Skin of body (tissue), 2 donors: Measurements from ENCODE around the gene LTN1. TPM values are rescaled to one million over a fixed set of nuclear protein-coding genes. Genes with fewer than 3 reads are reported as not detected.
A peak's percentile ranks its signal among the peaks of the same experiment; 100 is the strongest.
"Not testable (repeated sequence)": the region's sequence is repeated elsewhere in the genome, so short reads cannot be mapped to it uniquely, and the experiment has no call there.

Experiments
- DNase-seq: peaks from one replicate; lab custom pipeline; 2025; lab: John Stamatoyannopoulos, UW
- total RNA-seq: library from RNA; depleted of rRNA; stranded (reverse); fragments of >200 nt; gene quantifications from one replicate; pipeline ENCODE4 v1.2.3, GENCODE V29; 2014

Gene LTN1
- total RNA-seq, result 38.9 TPM

- peak; percentile 99 for DNase-seq
Observed at GRCh38 chr21:28992526-28993292, at the start of gene LTN1. LTN1 (minus strand) TSS chr21:28992877; CDS start chr21:28992805, 72 bp downstream.

- DNase-seq, result no peak
Observed at GRCh38 chr21:29034678-29035077, 42.0 kb upstream of the LTN1 start.

GRCh38 chr21:29033871-29034270 is 41.2 kb upstream of the LTN1 start:
- no peak for DNase-seq

- DNase-seq, result no peak
Observed at GRCh38 chr21:29033301-29033700, 40.6 kb upstream of the LTN1 start.

GRCh38 chr21:29030909-29031308 is 38.2 kb upstream of the LTN1 start:
- no peak for DNase-seq

- no peak for DNase-seq
Observed at GRCh38 chr21:29029524-29029923, 36.8 kb upstream of the LTN1 start.

- DNase-seq, result no peak
Observed at GRCh38 chr21:29025328-29025713, 32.6 kb upstream of the LTN1 start.

- DNase-seq, result peak; percentile 99
Observed at GRCh38 chr21:29024474-29025327, 32.0 kb upstream of the LTN1 start, which contains the start of gene USP16. USP16 (plus strand) TSS chr21:29024668; CDS start chr21:29027914, 3,246 bp downstream.

GRCh38 chr21:29022166-29022565 is 29.5 kb upstream of the LTN1 start:
- no peak for DNase-seq

GRCh38 chr21:29018540-29018939 is 25.9 kb upstream of the LTN1 start:
- DNase-seq, result no peak

GRCh38 chr21:29017639-29018237 is 25.1 kb upstream of the LTN1 start:
- no peak for DNase-seq

GRCh38 chr21:29011236-29011635 is 18.6 kb upstream of the LTN1 start:
- DNase-seq, result not testable (repeated sequence)

GRCh38 chr21:29008367-29008766 is 15.7 kb upstream of the LTN1 start:
- DNase-seq, result no peak

- DNase-seq, result peak; percentile 22
Observed at GRCh38 chr21:29007810-29008209, 15.1 kb upstream of the LTN1 start.

GRCh38 chr21:29007135-29007534 is 14.5 kb upstream of the LTN1 start:
- no peak for DNase-seq

- no peak for DNase-seq
Observed at GRCh38 chr21:29005696-29006095, 13.0 kb upstream of the LTN1 start.

- peak; percentile 96 for DNase-seq
Observed at GRCh38 chr21:29002442-29003144, 9.9 kb upstream of the LTN1 start.

GRCh38 chr21:28993293-28993629 is 584 bp upstream of the LTN1 start:
- DNase-seq, result no peak

- DNase-seq, result no peak
Observed at GRCh38 chr21:28991861-28992525, 684 bp downstream of the LTN1 start.

- not testable (repeated sequence) for DNase-seq
Observed at GRCh38 chr21:28988146-28988545, 4.5 kb downstream of the LTN1 start.

GRCh38 chr21:28986677-28987076 is 6.0 kb downstream of the LTN1 start:
- DNase-seq, result no peak
